Neural progenitor cell (in vitro differentiated cells): Measurements from ENCODE around the gene OR11H7.

Source experiments
- EZH2phosphoT487 ChIP-seq: fragments of 200-600 bp; sonication (generic); IDR thresholded peaks from 2 replicates; pipeline ENCODE4 v1.6.1; 2017; ENCODE audit warnings: antibody characterized with exemption
- TF ChIP-seq, protein P1 (sequence below): fragments of 200-600 bp; sonication (generic); IDR thresholded peaks from 2 replicates; pipeline ENCODE4 v1.5.1; 2017; ENCODE audit warnings: antibody characterized with exemption, mild to moderate bottlenecking

DNA sequence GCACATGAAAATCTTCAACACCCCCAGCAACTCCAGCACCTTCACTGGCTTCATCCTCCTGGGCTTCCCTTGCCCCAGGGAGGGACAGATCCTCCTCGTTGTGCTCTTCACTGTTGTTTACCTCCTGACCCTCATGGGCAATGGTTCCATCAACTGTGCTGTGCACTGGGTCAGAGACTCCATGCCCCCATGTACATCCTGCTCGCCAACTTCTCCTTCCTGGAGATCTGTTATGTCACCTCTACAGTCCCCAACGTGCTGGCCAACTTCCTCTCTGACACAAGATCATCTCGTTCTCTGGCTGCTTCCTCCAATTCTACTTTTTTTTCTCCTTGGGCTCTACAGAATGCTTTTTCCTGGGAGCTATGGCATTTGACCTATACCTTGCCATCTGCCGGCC, 49.6 kb upstream of the OR11H7 start:
- TF ChIP-seq, protein P1, sequence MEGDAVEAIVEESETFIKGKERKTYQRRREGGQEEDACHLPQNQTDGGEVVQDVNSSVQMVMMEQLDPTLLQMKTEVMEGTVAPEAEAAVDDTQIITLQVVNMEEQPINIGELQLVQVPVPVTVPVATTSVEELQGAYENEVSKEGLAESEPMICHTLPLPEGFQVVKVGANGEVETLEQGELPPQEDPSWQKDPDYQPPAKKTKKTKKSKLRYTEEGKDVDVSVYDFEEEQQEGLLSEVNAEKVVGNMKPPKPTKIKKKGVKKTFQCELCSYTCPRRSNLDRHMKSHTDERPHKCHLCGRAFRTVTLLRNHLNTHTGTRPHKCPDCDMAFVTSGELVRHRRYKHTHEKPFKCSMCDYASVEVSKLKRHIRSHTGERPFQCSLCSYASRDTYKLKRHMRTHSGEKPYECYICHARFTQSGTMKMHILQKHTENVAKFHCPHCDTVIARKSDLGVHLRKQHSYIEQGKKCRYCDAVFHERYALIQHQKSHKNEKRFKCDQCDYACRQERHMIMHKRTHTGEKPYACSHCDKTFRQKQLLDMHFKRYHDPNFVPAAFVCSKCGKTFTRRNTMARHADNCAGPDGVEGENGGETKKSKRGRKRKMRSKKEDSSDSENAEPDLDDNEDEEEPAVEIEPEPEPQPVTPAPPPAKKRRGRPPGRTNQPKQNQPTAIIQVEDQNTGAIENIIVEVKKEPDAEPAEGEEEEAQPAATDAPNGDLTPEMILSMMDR: no peak
- no peak for TF ChIP-seq EZH2phosphoT487
